NT2/D1 (cell line): ENCODE measurements around the gene CRYGN.

Source experiments
- YY1 ChIP-seq: IDR thresholded peaks from 2 replicates; pipeline ENCODE4 v1.6.1; 2011; ENCODE audit not compliant: insufficient read length, insufficient read depth
- ZNF274 ChIP-seq: IDR thresholded peaks from 2 replicates; pipeline ENCODE4 v1.6.1; 2011; ENCODE audit warnings: mild to moderate bottlenecking, low read depth, low read length

DNA sequence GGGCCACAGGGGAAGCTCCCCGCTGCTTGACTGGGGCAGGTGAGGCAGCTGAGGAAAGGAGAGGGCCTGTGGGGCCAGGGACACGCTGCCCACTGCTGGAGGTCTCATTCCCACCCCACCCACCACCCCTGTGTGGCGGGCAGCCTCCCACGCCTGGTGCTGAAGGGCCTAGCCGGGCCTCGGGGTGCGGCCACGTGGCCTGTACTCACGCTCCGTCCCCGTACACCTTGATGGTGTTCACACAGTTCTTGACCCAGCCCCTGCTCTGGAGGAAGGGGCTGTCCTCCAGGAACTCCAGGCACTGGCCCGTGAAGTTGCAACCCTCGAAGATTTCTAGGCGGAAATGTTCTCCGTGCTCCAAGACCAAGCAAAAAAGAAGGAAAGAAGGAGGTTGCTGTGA is 4.0 kb downstream of the CRYGN start:
- TF ChIP-seq YY1, result no peak
- TF ChIP-seq ZNF274, result no peak
